ENCODE data around the gene EXOSC2.

The EXOSC2 gene

GRCh38 chr9:130661451-130662098, 32.0 kb upstream of the EXOSC2 start:
- Histone ChIP-seq H3K4me2 (no peak overlapping the region), H3K4me3 (no peak overlapping the region), H3K27ac (no peak overlapping the region), H4K20me1 (peaks cover 65% of the 10 kb centered on the region), H3K4me1 (no peaks in the 10 kb centered on the region), H3K36me3 (no peaks in the 10 kb centered on the region), H3K9me3 (no peaks in the 10 kb centered on the region), H3K27me3 (peaks cover 100% of the 10 kb centered on the region), H3K9ac (no peak overlapping the region)
- TF ChIP-seq Cebpa-rat (IDR thresholded peaks at IDR 0.05) = no peak

- Histone ChIP-seq H3K36me3 (no peaks in the 10 kb centered on the region), H3K9me3 (no peaks in the 10 kb centered on the region), H3K4me3 (no peak overlapping the region), H3K9ac (no peak overlapping the region), H3K27me3 (peaks cover 100% of the 10 kb centered on the region), H3K27ac (no peak overlapping the region), H3K4me1 (no peaks in the 10 kb centered on the region), H3K4me2 (no peak overlapping the region), H4K20me1 (peaks cover 71% of the 10 kb centered on the region)
- no peak for TF ChIP-seq Cebpa-rat (IDR thresholded peaks at IDR 0.05)
Observed at GRCh38 chr9:130662099-130662969, 31.2 kb upstream of the EXOSC2 start.

- peaks cover 71% of the 10 kb centered on the region for H4K20me1 ChIP-seq
- H3K27ac ChIP-seq = no peak overlapping the region
- H3K9ac ChIP-seq = no peak overlapping the region
- H3K4me1 ChIP-seq = no peaks in the 10 kb centered on the region
- H3K27me3 ChIP-seq = peaks cover 100% of the 10 kb centered on the region
- no peaks in the 10 kb centered on the region for H3K36me3 ChIP-seq
- H3K9me3 ChIP-seq = no peaks in the 10 kb centered on the region
- H3K4me3 ChIP-seq = no peak overlapping the region
- H3K4me2 ChIP-seq = no peak overlapping the region
- no peak for TF ChIP-seq Cebpa-rat (IDR thresholded peaks at IDR 0.05)
Observed at GRCh38 chr9:130662970-130663257, 30.7 kb upstream of the EXOSC2 start.

- Histone ChIP-seq H3K4me2 (no peak overlapping the region), H4K20me1 (peaks cover 67% of the 10 kb centered on the region), H3K36me3 (no peaks in the 10 kb centered on the region), H3K4me1 (no peaks in the 10 kb centered on the region), H3K4me3 (no peak overlapping the region), H3K27me3 (peaks cover 100% of the 10 kb centered on the region), H3K9me3 (no peaks in the 10 kb centered on the region), H3K9ac (no peak overlapping the region), H3K27ac (no peak overlapping the region)
- TF ChIP-seq Cebpa-rat (IDR thresholded peaks at IDR 0.05) = no peak
Observed at GRCh38 chr9:130663258-130663976, 30.2 kb upstream of the EXOSC2 start.

- Histone ChIP-seq H3K36me3 (no peaks in the 10 kb centered on the region), H3K27ac (no peak overlapping the region), H3K4me2 (no peak overlapping the region), H3K4me1 (no peaks in the 10 kb centered on the region), H3K27me3 (peaks cover 100% of the 10 kb centered on the region), H3K9me3 (no peaks in the 10 kb centered on the region), H3K9ac (no peak overlapping the region), H3K4me3 (no peak overlapping the region), H4K20me1 (peaks cover 62% of the 10 kb centered on the region)
- TF ChIP-seq Cebpa-rat (IDR thresholded peaks at IDR 0.05) = no peak
Observed at GRCh38 chr9:130663977-130664250, 29.7 kb upstream of the EXOSC2 start.

GRCh38 chr9:130664251-130665028, 29.1 kb upstream of the EXOSC2 start, which contains the start of gene PRDM12:
PRDM12 (plus strand) TSS chr9:130664594; CDS start chr9:130664654, 60 bp downstream.
- Histone ChIP-seq H3K4me1 (no peaks in the 10 kb centered on the region), H4K20me1 (peaks cover 58% of the 10 kb centered on the region), H3K27me3 (peaks cover 95% of the 10 kb centered on the region), H3K4me2 (no peak within 1 kb of the TSS), H3K9me3 (no peaks in the 10 kb centered on the region), H3K4me3 (no peak within 1 kb of the TSS), H3K27ac (no peak within 1 kb of the TSS), H3K9ac (no peak within 1 kb of the TSS), H3K36me3 (no peaks in the 10 kb centered on the region)
- TF ChIP-seq Cebpa-rat (IDR thresholded peaks at IDR 0.05) = no peak

- Histone ChIP-seq H3K4me1 (no peaks in the 10 kb centered on the region), H3K9me3 (no peaks in the 10 kb centered on the region), H3K27ac (no peak overlapping the region), H3K4me2 (no peak overlapping the region), H3K4me3 (no peak overlapping the region), H3K36me3 (no peaks in the 10 kb centered on the region), H3K9ac (no peak overlapping the region), H3K27me3 (peaks cover 89% of the 10 kb centered on the region), H4K20me1 (peaks cover 58% of the 10 kb centered on the region)
- no peak for TF ChIP-seq Cebpa-rat (IDR thresholded peaks at IDR 0.05)
Observed at GRCh38 chr9:130665029-130665430, 28.6 kb upstream of the EXOSC2 start.

GRCh38 chr9:130665431-130666392, 27.9 kb upstream of the EXOSC2 start:
- Histone ChIP-seq H3K36me3 (no peaks in the 10 kb centered on the region), H3K27ac (no peak overlapping the region), H3K4me2 (no peak overlapping the region), H3K4me3 (no peak overlapping the region), H3K4me1 (no peaks in the 10 kb centered on the region), H3K27me3 (peaks cover 82% of the 10 kb centered on the region), H3K9ac (no peak overlapping the region), H4K20me1 (peaks cover 55% of the 10 kb centered on the region), H3K9me3 (no peaks in the 10 kb centered on the region)
- no peak for TF ChIP-seq Cebpa-rat (IDR thresholded peaks at IDR 0.05)

Measured in BLaER1 (cell line).